Mesenchymal stem cell (in vitro differentiated cells and primary cell): ENCODE results near the gene CDKN2D.
A peak's percentile ranks its signal among the peaks of the same experiment; 100 is the strongest.

ENCODE experiments used
- DNase-seq: peaks from one replicate; pipeline ENCODE4 v3.0.0-alpha.2; 2013
- H2AFZ ChIP-seq: one replicate; pipeline ENCODE4 v1.6.1; 2013; ENCODE audit warnings: low read depth, mild to moderate bottlenecking, control low read depth, inconsistent platforms, low read length, moderate library complexity
- H2AK5ac ChIP-seq: 2 replicates; pipeline ENCODE4 v1.6.1; 2013; ENCODE audit warnings: low read length, moderate library complexity, mild to moderate bottlenecking, inconsistent platforms; ENCODE audit not compliant: severe bottlenecking
- H2BK120ac ChIP-seq: one replicate; pipeline ENCODE4 v1.6.1; 2013; ENCODE audit warnings: low read depth, mild to moderate bottlenecking, inconsistent platforms, low read length, moderate library complexity
- H2BK12ac ChIP-seq, 2 experiments: one replicate each; pipeline ENCODE4 v1.6.1; 2013; ENCODE audit warnings: inconsistent platforms in 2 of 2, low read length in 2 of 2, mild to moderate bottlenecking in 2 of 2, moderate library complexity in 2 of 2, control low read depth in 1 of 2
- H2BK15ac ChIP-seq: one replicate; pipeline ENCODE4 v1.6.1; 2013; ENCODE audit warnings: mild to moderate bottlenecking, low read depth, inconsistent platforms; ENCODE audit not compliant: poor library complexity, severe bottlenecking
- H2BK5ac ChIP-seq: 2 replicates; pipeline ENCODE4 v1.6.1; 2013; ENCODE audit warnings: low read depth, mild to moderate bottlenecking, low read length, control low read depth, inconsistent platforms; ENCODE audit not compliant: poor library complexity, severe bottlenecking
- H3K14ac ChIP-seq, 2 experiments: one replicate each; pipeline ENCODE4 v1.6.1; 2013; ENCODE audit warnings: inconsistent platforms in 2 of 2, low read length in 2 of 2, control low read depth in 1 of 2, mild to moderate bottlenecking in 1 of 2, moderate library complexity in 1 of 2
- H3K18ac ChIP-seq, 2 experiments: one replicate each; pipeline ENCODE4 v1.6.1; 2013; ENCODE audit warnings: inconsistent platforms in 2 of 2, low read length in 2 of 2, control low read depth in 1 of 2, low read depth in 1 of 2, mild to moderate bottlenecking in 1 of 2
- H3K23ac ChIP-seq, 2 experiments: one replicate each; pipeline ENCODE4 v1.6.1; 2013; ENCODE audit warnings: inconsistent platforms in 2 of 2, low read length in 2 of 2, mild to moderate bottlenecking in 2 of 2, moderate library complexity in 2 of 2, control low read depth in 1 of 2
- H3K27ac ChIP-seq: 2 replicates; pipeline ENCODE4 v1.5.1; 2013; ENCODE audit warnings: mild to moderate bottlenecking, moderate library complexity, low read length, control low read depth, inconsistent platforms; ENCODE audit not compliant: poor library complexity, severe bottlenecking
- H3K27me3 ChIP-seq, 2 experiments: 2 replicates each; pipeline versions ENCODE4 v1.6.1 to v1.7.0; 2013; ENCODE audit warnings: low read length in 2 of 2, mild to moderate bottlenecking in 2 of 2, moderate library complexity in 2 of 2, control low read depth in 1 of 2, inconsistent platforms in 1 of 2; ENCODE audit not compliant: control insufficient read depth in 1 of 2, insufficient read depth in 1 of 2
- H3K36me3 ChIP-seq, 2 experiments: 2 replicates each; pipeline versions ENCODE4 v1.6.1 to v1.7.0; 2013; ENCODE audit warnings: low read length in 2 of 2, control low read depth in 1 of 2, inconsistent platforms in 1 of 2, low read depth in 1 of 2, mild to moderate bottlenecking in 1 of 2; ENCODE audit not compliant: insufficient read depth in 2 of 2, control insufficient read depth in 1 of 2
- H3K4ac ChIP-seq, 2 experiments: one replicate each; pipeline ENCODE4 v1.6.1; 2013; ENCODE audit warnings: inconsistent platforms in 2 of 2, low read length in 2 of 2, mild to moderate bottlenecking in 2 of 2, moderate library complexity in 2 of 2, control low read depth in 1 of 2, low read depth in 1 of 2
- H3K4me1 ChIP-seq: 2 replicates; pipeline ENCODE4 v1.6.1; 2013; ENCODE audit warnings: low read depth, low read length, control low read depth; ENCODE audit not compliant: control insufficient read depth, insufficient read depth
- H3K4me2 ChIP-seq: 2 replicates; pipeline ENCODE4 v1.6.1; 2013; ENCODE audit warnings: low read length, mild to moderate bottlenecking, inconsistent platforms; ENCODE audit not compliant: poor library complexity, severe bottlenecking
- H3K4me3 ChIP-seq, 2 experiments: 2 replicates each; pipeline versions ENCODE4 v1.5.1 to v1.7.0; 2013; ENCODE audit warnings: low read length in 2 of 2, mild to moderate bottlenecking in 2 of 2, control low read depth in 1 of 2, low read depth in 1 of 2; ENCODE audit not compliant: insufficient read depth in 1 of 2
- H3K79me1 ChIP-seq: replicated peaks from 2 replicates; pipeline ENCODE4 v1.6.1; 2013; ENCODE audit warnings: mild to moderate bottlenecking, control low read depth, low read length, inconsistent platforms; ENCODE audit not compliant: poor library complexity, severe bottlenecking
- H3K9ac ChIP-seq: 2 replicates; pipeline ENCODE4 v1.7.0; 2013; ENCODE audit warnings: mild to moderate bottlenecking, low read length, moderate library complexity
- H3K9me3 ChIP-seq: 2 replicates; pipeline ENCODE4 v1.7.0; 2013; ENCODE audit warnings: mild to moderate bottlenecking, low read length; ENCODE audit not compliant: control insufficient read depth
- H4K8ac ChIP-seq: one replicate; pipeline ENCODE4 v1.6.1; 2013; ENCODE audit warnings: inconsistent platforms, mild to moderate bottlenecking, low read length, moderate library complexity
- H4K91ac ChIP-seq: one replicate; pipeline ENCODE4 v1.6.1; 2013; ENCODE audit warnings: mild to moderate bottlenecking, low read length, inconsistent platforms
- WGBS: methylation state at CpG from one replicate; pipeline ENCODE4 v1.1.7; 2013; ENCODE audit warnings: mixed read lengths; 5-methylcytosine and 5-hydroxymethylcytosine counted together

The CDKN2D gene

DNA sequence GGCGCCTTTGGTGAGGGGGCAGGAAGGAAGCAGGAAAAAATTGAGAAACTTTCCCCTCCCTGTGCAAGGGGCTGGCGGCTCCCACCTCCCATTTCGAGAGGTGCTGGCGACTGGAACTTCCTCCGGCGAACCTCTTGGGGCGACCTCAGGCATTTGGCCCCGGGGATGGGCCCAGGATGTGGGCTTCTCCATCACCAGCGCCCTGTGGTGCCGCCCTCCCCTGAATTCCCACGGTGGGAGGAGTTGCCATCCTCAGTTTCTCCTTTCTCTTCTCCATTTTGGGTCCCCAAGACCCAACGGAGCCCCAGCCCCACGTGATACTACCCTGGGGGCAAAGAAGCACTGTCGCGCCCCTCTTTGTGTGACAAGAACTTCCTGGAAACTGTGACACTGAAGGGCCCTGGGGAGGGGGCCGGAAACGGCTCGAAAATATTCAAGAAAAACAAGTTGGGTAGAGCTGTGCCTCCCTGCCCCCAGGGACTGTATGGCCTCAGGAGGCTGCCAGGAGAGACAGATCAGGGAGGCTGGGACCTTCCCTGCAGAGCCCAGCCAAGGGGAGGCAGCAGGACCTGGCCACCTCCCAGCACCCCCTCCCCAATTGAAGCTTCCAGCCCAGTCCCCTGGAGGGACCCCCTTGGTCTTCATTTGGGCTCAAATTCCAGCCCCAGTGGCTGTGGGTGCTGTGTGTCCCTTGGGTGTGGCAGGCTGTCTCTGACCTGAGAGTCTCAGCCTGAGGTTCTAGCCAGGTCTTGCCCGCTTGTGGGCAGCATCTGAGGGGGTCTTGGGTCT is 34.5 kb upstream of the CDKN2D start:
- H2BK120ac ChIP-seq: peak overlapping the region; percentile 42
- no peaks in the 10 kb centered on the region for H3K36me3 ChIP-seq
- H2AFZ ChIP-seq: peak overlapping the region; percentile 8
- peak; percentile 17 for DNase-seq
- H3K18ac ChIP-seq: peak overlapping the region; percentile 98 to 100
- peak overlapping the region; percentile 39 to 91 for H3K4ac ChIP-seq
- 14% methylated on average over 18 of the region's 19 CpGs for WGBS
- peak overlapping the region; percentile 43 to 73 for H3K14ac ChIP-seq
- H3K4me3 ChIP-seq: peak overlapping the region; percentile 92 to 100
- H4K8ac ChIP-seq: peak overlapping the region; percentile 74
- H3K4me1 ChIP-seq: peaks cover 14% of the 10 kb centered on the region
- peak overlapping the region; percentile 15 for H2AK5ac ChIP-seq
- H3K79me1 ChIP-seq: peaks cover 25% of the 10 kb centered on the region
- peak overlapping the region in 1 of 2 experiments; percentile 86 for H2BK12ac ChIP-seq
- H4K91ac ChIP-seq: peak overlapping the region; percentile 57
- peak overlapping the region; percentile 35 for H3K27ac ChIP-seq
- peaks cover 6 to 7% of the 10 kb centered on the region in 2 experiments for H3K27me3 ChIP-seq
- peak overlapping the region; percentile 80 for H3K4me2 ChIP-seq
- peak overlapping the region; percentile 95 for H3K9ac ChIP-seq
- peak overlapping the region; percentile 90 for H2BK15ac ChIP-seq
- H3K23ac ChIP-seq: peak overlapping the region in 1 of 2 experiments; percentile 90
- H3K9me3 ChIP-seq: no peaks in the 10 kb centered on the region
- H2BK5ac ChIP-seq: peak overlapping the region; percentile 39

DNA sequence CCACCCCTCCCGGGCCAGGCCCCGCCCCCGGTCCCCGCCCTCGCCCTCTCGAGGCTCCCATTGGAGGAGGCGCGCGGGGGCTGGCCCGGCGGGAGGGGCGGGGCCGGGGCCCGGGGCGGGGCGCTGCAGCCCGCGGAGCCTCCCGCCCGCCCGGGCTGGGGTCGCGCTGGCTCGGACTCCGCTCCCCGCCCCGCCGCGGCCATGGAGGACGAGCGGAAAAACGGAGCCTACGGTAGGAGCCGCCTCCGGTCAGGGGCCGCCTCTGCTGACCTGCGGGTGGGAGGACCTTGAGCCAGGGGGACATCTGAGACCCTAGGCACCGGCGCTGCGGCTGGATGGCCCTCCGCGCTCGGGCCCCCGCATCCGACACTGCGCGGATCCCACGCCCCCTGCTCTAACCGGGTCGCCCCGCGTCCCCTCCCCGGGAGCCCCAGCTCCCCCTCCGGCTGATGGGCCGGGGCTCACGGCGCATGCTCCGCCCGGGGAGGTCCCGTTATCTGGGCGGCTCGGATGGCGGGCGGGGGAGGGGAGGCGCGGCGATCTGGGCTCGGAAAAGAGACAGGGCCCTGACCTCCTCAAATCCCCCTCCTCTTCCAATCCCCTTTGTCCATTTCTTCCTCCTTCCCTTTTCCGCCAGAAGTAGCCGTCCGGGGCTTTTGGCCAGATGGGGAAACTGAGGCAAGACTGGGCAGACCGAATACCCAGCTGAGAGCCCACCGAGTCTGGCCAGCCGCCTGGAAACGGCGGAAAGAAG is 33.7 kb upstream of the CDKN2D start:
- Histone ChIP-seq H3K4ac (peak overlapping the region; percentile 85 to 95), H2BK12ac (peak overlapping the region in 1 of 2 experiments; percentile 45), H3K27me3 (peaks cover 7 to 11% of the 10 kb centered on the region in 2 experiments), H2BK5ac (no peak overlapping the region), H2BK15ac (peak overlapping the region; percentile 80), H3K4me1 (peaks cover 14% of the 10 kb centered on the region), H3K36me3 (no peaks in the 10 kb centered on the region), H3K23ac (peak overlapping the region in 1 of 2 experiments; percentile 99), H3K4me3 (peak overlapping the region; percentile 92 to 100), H4K8ac (peak overlapping the region; percentile 74), H3K14ac (peak overlapping the region; percentile 43 to 92), H3K27ac (peak overlapping the region; percentile 51), H3K18ac (peak overlapping the region; percentile 98 to 100), H4K91ac (peak overlapping the region; percentile 96), H3K4me2 (peak overlapping the region; percentile 80), H2AK5ac (no peak overlapping the region), H2BK120ac (peak overlapping the region; percentile 88), H3K79me1 (peaks cover 24% of the 10 kb centered on the region), H3K9ac (peak overlapping the region; percentile 95), H3K9me3 (no peaks in the 10 kb centered on the region), H2AFZ (peak overlapping the region; percentile 74)
- under 1% methylated on average over 57 of the region's 76 CpGs for WGBS
- DNase-seq: peak; percentile 77

DNA sequence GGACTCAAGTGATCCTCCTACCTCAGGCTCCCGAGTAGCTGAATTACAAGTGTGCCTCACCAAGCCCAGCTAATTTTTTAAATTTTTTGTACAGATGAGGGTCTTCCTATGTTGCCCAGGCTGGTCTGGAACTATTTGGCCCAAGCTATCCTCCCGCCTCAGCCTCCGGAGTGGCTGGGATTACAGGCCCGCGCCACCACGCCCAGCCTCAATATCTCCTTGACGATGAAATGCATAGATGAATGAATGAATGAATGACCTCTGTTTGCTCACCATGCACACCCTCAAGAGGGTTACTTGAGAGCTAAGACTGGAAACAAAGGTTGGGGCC is 33.2 kb upstream of the CDKN2D start:
- WGBS: 58% methylated on average over 3 of the region's 7 CpGs
- H4K91ac ChIP-seq: no peak overlapping the region
- H3K18ac ChIP-seq: no peak overlapping the region
- no peak overlapping the region for H2BK5ac ChIP-seq
- no peak overlapping the region for H4K8ac ChIP-seq
- no peak overlapping the region for H3K4ac ChIP-seq
- H2AFZ ChIP-seq: no peak overlapping the region
- H2BK15ac ChIP-seq: no peak overlapping the region
- H3K9ac ChIP-seq: no peak overlapping the region
- no peak overlapping the region for H3K27ac ChIP-seq
- peak overlapping the region; percentile 35 for H3K4me2 ChIP-seq
- H3K4me1 ChIP-seq: peaks cover 14% of the 10 kb centered on the region
- no peak overlapping the region for H3K4me3 ChIP-seq
- no peaks in the 10 kb centered on the region for H3K9me3 ChIP-seq
- H3K27me3 ChIP-seq: peaks cover 7 to 11% of the 10 kb centered on the region in 2 experiments
- no peak overlapping the region for H3K23ac ChIP-seq
- no peak overlapping the region for H2AK5ac ChIP-seq
- no peak overlapping the region for H3K14ac ChIP-seq
- H2BK120ac ChIP-seq: no peak overlapping the region
- no peak overlapping the region for H2BK12ac ChIP-seq
- no peak for DNase-seq
- H3K79me1 ChIP-seq: peaks cover 22% of the 10 kb centered on the region
- no peaks in the 10 kb centered on the region for H3K36me3 ChIP-seq

GRCh38 chr19:10600149-10600548 is 31.4 kb upstream of the CDKN2D start:
- no peak overlapping the region for H3K23ac ChIP-seq
- H3K27ac ChIP-seq: no peak overlapping the region
- no peak for DNase-seq
- H2BK5ac ChIP-seq: no peak overlapping the region
- peaks cover 7 to 11% of the 10 kb centered on the region in 2 experiments for H3K27me3 ChIP-seq
- H3K9ac ChIP-seq: no peak overlapping the region
- H3K4me1 ChIP-seq: peaks cover 14% of the 10 kb centered on the region
- no peak overlapping the region for H2BK120ac ChIP-seq
- H3K79me1 ChIP-seq: peaks cover 18% of the 10 kb centered on the region
- H2BK15ac ChIP-seq: no peak overlapping the region
- H3K4me3 ChIP-seq: no peak overlapping the region
- no peak overlapping the region for H2AFZ ChIP-seq
- no peak overlapping the region for H4K91ac ChIP-seq
- H3K36me3 ChIP-seq: no peaks in the 10 kb centered on the region
- H3K9me3 ChIP-seq: no peaks in the 10 kb centered on the region
- no peak overlapping the region for H2AK5ac ChIP-seq
- no peak overlapping the region for H2BK12ac ChIP-seq
- H3K4me2 ChIP-seq: no peak overlapping the region
- no peak overlapping the region for H3K18ac ChIP-seq
- H4K8ac ChIP-seq: no peak overlapping the region
- H3K14ac ChIP-seq: no peak overlapping the region
- 88% methylated on average over 4 of the region's 5 CpGs for WGBS
- H3K4ac ChIP-seq: no peak overlapping the region
